K562 (cell line): ENCODE data around the gene FHIT.

Source experiments
- DPF2 ChIP-seq: fragments of 450-650 bp; IDR thresholded peaks from 2 replicates; pipeline ENCODE4 v1.6.1; 2016
- EP300 ChIP-seq: IDR thresholded peaks from 2 replicates; pipeline ENCODE4 v1.6.1; 2012; ENCODE audit warnings: low read length, improper control_type of control experiment
- FOS ChIP-seq: IDR thresholded peaks from 3 replicates; pipeline ENCODE4 v1.6.1; 2011; ENCODE audit not compliant: insufficient read length; ENCODE audit errors: extremely low read depth
- HNRNPUL1 ChIP-seq: fragments of 200-400 bp; formaldehyde crosslinking; IDR thresholded peaks from 2 replicates; pipeline ENCODE4 v1.6.1; 2017; ENCODE audit warnings: low read length
- KAT7 ChIP-seq: sonication (generic); formaldehyde crosslinking; IDR thresholded peaks from 2 replicates; pipeline ENCODE4 v1.8.0; 2022; ENCODE audit warnings: missing genetic modification reagents, mild to moderate bottlenecking, borderline replicate concordance
- POLR2A ChIP-seq: fragments of 450-650 bp; conservative IDR thresholded peaks from 2 replicates; pipeline ENCODE4 v1.6.1; 2016
- SMARCA5 ChIP-seq: fragments of 450-650 bp; IDR thresholded peaks from 2 replicates; pipeline ENCODE4 v1.6.1; 2016
- TF ChIP-seq, protein P1 (sequence below), 3 experiments: IDR thresholded peaks in 2 of 3; conservative IDR thresholded peaks in 1 of 3; 2 replicates each; pipeline ENCODE4 v1.5.1; 2011 to 2012; ENCODE audit warnings: low read length in 3 of 3, mild to moderate bottlenecking in 3 of 3, control low read depth in 2 of 3, improper control_type of control experiment in 1 of 3, inconsistent platforms in 1 of 3, low read depth in 1 of 3, mixed read lengths in 1 of 3, moderate library complexity in 1 of 3; ENCODE audit not compliant: insufficient read depth in 2 of 3
- TF ChIP-seq, protein P2 (sequence below): sonication (generic); formaldehyde crosslinking; IDR thresholded peaks from 2 replicates; pipeline ENCODE4 v1.9.0; 2022; ENCODE audit warnings: mild to moderate bottlenecking, missing genetic modification reagents
- TF ChIP-seq, protein P3 (sequence below): IDR thresholded peaks from 2 replicates; pipeline ENCODE4 v1.6.1; 2016; ENCODE audit warnings: missing genetic modification characterization, missing compliant biosample characterization
- TF ChIP-seq, protein P4 (sequence below), 2 experiments: IDR thresholded peaks; 2 replicates each; pipeline ENCODE4 v1.6.1; 2012; ENCODE audit warnings: improper control_type of control experiment in 2 of 2, low read depth in 2 of 2, low read length in 2 of 2, borderline replicate concordance in 1 of 2
- TF ChIP-seq, protein P5 (sequence below), 2 experiments: fragments of 200-800 bp in 1 of 2; sonication (Bioruptor generic) in 1 of 2; sonication (generic) in 1 of 2; formaldehyde crosslinking in 1 of 2; IDR thresholded peaks in 1 of 2; conservative IDR thresholded peaks in 1 of 2; 2 replicates each; pipeline versions ENCODE4 v1.5.0 to v1.6.1; 2016 to 2020; ENCODE audit warnings: missing compliant biosample characterization in 1 of 2, missing genetic modification characterization in 1 of 2, missing genetic modification reagents in 1 of 2
- TF ChIP-seq, protein P6 (sequence below): fragments of 250-450 bp; sonication (Bioruptor Pico); IDR thresholded peaks from 2 replicates; pipeline ENCODE4 v1.5.0; 2020; ENCODE audit warnings: mild to moderate bottlenecking, borderline replicate concordance

DNA sequence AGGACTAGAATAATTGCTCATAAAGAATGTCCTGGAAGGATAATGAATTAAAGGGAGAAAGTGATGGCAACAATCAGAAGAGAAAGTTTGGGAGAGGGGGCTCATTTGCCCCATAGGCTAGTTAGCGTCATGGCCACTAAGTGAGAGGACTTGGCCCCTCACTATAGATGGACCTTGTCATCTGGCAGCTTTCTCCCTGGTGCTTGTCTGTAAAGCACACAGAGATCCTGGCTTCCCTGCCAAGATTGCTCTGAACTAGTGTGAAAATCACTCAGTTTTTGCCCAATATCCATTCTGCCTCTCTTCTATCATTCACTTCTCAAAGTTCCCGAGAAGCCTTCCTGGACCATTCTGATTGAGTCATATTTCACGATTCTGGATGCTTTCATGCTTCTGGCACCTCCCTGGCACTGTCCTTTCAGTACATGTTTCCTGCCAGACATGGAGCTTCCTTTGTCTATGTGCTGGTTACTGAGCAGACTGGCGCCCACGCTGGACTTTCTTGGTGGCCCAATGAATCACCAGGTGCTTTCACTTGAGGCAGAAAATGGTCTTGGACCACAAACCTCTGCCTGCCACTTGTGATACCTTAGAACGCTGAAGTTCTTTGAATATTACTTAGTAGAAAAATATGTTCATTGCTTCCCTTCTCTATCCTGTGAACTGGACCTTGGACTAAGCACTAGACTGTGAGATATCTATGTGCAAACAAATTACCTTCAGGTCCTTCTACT, 1491.8 kb downstream of the FHIT start:
- TF ChIP-seq FOS: no peak
- TF ChIP-seq, protein P1, sequence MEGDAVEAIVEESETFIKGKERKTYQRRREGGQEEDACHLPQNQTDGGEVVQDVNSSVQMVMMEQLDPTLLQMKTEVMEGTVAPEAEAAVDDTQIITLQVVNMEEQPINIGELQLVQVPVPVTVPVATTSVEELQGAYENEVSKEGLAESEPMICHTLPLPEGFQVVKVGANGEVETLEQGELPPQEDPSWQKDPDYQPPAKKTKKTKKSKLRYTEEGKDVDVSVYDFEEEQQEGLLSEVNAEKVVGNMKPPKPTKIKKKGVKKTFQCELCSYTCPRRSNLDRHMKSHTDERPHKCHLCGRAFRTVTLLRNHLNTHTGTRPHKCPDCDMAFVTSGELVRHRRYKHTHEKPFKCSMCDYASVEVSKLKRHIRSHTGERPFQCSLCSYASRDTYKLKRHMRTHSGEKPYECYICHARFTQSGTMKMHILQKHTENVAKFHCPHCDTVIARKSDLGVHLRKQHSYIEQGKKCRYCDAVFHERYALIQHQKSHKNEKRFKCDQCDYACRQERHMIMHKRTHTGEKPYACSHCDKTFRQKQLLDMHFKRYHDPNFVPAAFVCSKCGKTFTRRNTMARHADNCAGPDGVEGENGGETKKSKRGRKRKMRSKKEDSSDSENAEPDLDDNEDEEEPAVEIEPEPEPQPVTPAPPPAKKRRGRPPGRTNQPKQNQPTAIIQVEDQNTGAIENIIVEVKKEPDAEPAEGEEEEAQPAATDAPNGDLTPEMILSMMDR (IDR thresholded peaks at IDR 0.05 in 2 of 3, conservative IDR thresholded peaks at IDR 0.05 in 1 of 3; ENCODE audit: insufficient read depth in 2 of 3, low read depth in 1 of 3, low read length in 3 of 3): no peak
- TF ChIP-seq KAT7 (CRISPR knock-in tag): no peak
- TF ChIP-seq POLR2A: no peak
- TF ChIP-seq DPF2: no peak
- TF ChIP-seq HNRNPUL1: no peak
- no peak for TF ChIP-seq EP300
- TF ChIP-seq, protein P2, sequence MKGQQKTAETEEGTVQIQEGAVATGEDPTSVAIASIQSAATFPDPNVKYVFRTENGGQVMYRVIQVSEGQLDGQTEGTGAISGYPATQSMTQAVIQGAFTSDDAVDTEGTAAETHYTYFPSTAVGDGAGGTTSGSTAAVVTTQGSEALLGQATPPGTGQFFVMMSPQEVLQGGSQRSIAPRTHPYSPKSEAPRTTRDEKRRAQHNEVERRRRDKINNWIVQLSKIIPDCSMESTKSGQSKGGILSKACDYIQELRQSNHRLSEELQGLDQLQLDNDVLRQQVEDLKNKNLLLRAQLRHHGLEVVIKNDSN: no peak
- TF ChIP-seq SMARCA5: no peak
- TF ChIP-seq, protein P3, sequence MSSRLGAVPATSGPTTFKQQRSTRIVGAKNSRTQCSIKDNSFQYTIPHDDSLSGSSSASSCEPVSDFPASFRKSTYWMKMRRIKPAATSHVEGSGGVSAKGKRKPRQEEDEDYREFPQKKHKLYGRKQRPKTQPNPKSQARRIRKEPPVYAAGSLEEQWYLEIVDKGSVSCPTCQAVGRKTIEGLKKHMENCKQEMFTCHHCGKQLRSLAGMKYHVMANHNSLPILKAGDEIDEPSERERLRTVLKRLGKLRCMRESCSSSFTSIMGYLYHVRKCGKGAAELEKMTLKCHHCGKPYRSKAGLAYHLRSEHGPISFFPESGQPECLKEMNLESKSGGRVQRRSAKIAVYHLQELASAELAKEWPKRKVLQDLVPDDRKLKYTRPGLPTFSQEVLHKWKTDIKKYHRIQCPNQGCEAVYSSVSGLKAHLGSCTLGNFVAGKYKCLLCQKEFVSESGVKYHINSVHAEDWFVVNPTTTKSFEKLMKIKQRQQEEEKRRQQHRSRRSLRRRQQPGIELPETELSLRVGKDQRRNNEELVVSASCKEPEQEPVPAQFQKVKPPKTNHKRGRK: no peak
- TF ChIP-seq, protein P4, sequence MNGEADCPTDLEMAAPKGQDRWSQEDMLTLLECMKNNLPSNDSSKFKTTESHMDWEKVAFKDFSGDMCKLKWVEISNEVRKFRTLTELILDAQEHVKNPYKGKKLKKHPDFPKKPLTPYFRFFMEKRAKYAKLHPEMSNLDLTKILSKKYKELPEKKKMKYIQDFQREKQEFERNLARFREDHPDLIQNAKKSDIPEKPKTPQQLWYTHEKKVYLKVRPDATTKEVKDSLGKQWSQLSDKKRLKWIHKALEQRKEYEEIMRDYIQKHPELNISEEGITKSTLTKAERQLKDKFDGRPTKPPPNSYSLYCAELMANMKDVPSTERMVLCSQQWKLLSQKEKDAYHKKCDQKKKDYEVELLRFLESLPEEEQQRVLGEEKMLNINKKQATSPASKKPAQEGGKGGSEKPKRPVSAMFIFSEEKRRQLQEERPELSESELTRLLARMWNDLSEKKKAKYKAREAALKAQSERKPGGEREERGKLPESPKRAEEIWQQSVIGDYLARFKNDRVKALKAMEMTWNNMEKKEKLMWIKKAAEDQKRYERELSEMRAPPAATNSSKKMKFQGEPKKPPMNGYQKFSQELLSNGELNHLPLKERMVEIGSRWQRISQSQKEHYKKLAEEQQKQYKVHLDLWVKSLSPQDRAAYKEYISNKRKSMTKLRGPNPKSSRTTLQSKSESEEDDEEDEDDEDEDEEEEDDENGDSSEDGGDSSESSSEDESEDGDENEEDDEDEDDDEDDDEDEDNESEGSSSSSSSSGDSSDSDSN (IDR thresholded peaks at IDR 0.05; ENCODE audit: borderline replicate concordance in 1 of 2, low read depth in 2 of 2, low read length in 2 of 2): no peak
- TF ChIP-seq, protein P5, sequence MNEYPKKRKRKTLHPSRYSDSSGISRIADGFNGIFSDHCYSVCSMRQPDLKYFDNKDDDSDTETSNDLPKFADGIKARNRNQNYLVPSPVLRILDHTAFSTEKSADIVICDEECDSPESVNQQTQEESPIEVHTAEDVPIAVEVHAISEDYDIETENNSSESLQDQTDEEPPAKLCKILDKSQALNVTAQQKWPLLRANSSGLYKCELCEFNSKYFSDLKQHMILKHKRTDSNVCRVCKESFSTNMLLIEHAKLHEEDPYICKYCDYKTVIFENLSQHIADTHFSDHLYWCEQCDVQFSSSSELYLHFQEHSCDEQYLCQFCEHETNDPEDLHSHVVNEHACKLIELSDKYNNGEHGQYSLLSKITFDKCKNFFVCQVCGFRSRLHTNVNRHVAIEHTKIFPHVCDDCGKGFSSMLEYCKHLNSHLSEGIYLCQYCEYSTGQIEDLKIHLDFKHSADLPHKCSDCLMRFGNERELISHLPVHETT (CRISPR knock-in tag; conservative IDR thresholded peaks at IDR 0.05 in 1 of 2, IDR thresholded peaks at IDR 0.05 in 1 of 2): no peak
- TF ChIP-seq, protein P6, sequence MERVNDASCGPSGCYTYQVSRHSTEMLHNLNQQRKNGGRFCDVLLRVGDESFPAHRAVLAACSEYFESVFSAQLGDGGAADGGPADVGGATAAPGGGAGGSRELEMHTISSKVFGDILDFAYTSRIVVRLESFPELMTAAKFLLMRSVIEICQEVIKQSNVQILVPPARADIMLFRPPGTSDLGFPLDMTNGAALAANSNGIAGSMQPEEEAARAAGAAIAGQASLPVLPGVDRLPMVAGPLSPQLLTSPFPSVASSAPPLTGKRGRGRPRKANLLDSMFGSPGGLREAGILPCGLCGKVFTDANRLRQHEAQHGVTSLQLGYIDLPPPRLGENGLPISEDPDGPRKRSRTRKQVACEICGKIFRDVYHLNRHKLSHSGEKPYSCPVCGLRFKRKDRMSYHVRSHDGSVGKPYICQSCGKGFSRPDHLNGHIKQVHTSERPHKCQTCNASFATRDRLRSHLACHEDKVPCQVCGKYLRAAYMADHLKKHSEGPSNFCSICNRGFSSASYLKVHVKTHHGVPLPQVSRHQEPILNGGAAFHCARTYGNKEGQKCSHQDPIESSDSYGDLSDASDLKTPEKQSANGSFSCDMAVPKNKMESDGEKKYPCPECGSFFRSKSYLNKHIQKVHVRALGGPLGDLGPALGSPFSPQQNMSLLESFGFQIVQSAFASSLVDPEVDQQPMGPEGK: no peak
